Activated naive CD4-positive, alpha-beta T cell treated with anti-CD3 and anti-CD28 coated beads, Interleukin-2, amount 10 ng/mL, durations not matched to agents 7 days and 5 days (primary cell): ENCODE data around the gene ABHD17B.
"Not testable (repeated sequence)": the region's sequence is repeated elsewhere in the genome, so short reads cannot be mapped to it uniquely, and the experiment has no call there.

ENCODE experiments used
- CTCF ChIA-PET: fragments of 350-600 bp; sonication (Branson Sonifier 250); formaldehyde crosslinking; loops from one replicate; lab custom pipeline; 2021; ENCODE audit warnings: antibody characterized with exemption; lab: Charles Lee
- DNase-seq: peaks from one replicate; pipeline ENCODE4 v3.0.0-alpha.2; 2020
- H3K27ac Mint-ChIP-seq: one replicate; pipeline ENCODE4 v1.8.0; 2021; ENCODE audit warnings: mild to moderate bottlenecking, moderate library complexity, mixed read lengths
- H3K27me3 Mint-ChIP-seq: one replicate; pipeline ENCODE4 v1.8.0; 2021; ENCODE audit warnings: mild to moderate bottlenecking, mixed read lengths
- H3K36me3 Mint-ChIP-seq: one replicate; pipeline ENCODE4 v1.8.0; 2021; ENCODE audit warnings: mixed read lengths
- H3K4me1 Mint-ChIP-seq: one replicate; pipeline ENCODE4 v1.8.0; 2021; ENCODE audit warnings: mixed read lengths
- H3K4me3 Mint-ChIP-seq: one replicate; pipeline ENCODE4 v1.8.0; 2021; ENCODE audit warnings: mild to moderate bottlenecking, moderate library complexity, mixed read lengths
- H3K9me3 Mint-ChIP-seq: one replicate; pipeline ENCODE4 v1.8.0; 2021; ENCODE audit warnings: mixed read lengths

ABHD17B gene

DNA sequence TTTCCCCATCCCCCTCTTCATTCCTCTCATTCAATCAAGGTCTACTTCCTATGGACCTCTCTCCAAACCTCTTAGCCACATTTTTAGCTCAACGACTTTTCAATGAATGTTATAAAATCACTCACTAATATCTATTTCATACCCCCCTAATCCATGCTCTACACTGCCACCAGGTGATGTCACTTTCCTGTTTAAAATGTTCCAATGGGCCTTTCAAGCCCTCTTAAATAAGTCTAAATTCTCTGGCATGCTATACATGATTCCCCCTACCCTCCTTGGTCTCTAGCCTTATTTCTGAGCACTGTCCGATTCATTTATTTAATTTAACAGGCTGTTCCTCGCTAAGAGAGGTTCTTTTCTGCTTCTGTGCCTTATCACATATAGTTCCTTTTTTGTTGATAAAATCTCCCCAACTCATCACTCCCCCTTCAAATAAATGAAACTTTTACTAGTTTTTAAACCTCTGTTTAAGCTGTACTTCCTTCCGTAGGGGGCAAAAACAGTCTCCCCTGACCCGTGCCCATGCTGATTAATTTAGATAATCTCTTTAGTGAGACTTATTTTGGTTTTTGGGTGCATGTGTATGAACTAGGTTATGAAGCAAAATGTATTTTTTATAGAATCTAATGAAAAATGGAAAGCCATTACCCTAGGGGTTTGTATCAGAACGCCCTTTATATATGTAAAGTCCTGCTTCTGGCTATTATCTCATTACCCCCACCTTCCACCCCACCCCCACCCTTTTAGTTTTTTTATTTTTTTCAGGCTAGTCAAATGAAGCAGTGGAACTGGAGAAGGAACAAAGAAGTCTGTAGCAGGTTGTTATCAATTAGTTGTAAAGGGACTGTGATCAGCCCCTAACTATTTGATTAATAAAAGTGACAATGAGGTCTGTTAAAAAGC is 9.0 kb downstream of the ABHD17B start:
- DNase-seq, result no peak
- Mint-ChIP-seq H3K4me3 (no peak overlapping the region), H3K27ac (no peak overlapping the region), H3K36me3 (peaks cover 32% of the 10 kb centered on the region), H3K4me1 (peaks cover 66% of the 10 kb centered on the region), H3K9me3 (no peaks in the 10 kb centered on the region), H3K27me3 (no peaks in the 10 kb centered on the region)
- CTCF ChIA-PET, result interaction anchor here (0.6 kb wide), 1 partner anchor 17 kb away, joined by 3 read pairs; no protein-coding TSS in a partner anchor

DNA sequence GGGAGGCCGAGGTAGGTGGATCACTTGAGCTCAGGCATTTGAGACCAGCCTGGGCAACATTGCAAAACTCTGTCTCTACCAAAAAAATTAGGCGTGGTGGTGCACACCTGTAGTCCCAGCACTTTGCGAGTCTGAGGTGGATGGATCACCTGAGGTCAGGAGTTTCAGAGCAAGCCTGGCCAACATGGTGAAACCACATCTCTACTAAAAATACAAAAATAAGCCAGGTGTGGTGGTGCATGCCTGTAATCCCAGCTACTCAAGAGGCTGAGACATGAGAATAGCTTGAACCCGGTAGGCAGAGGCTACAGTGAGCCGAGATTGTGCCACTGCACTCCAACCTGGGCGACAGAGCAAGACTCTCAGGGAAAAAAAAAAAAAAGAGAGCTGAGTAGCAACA is 12.2 kb downstream of the ABHD17B start:
- Mint-ChIP-seq H3K36me3 (peaks cover 23% of the 10 kb centered on the region), H3K4me1 (peaks cover 82% of the 10 kb centered on the region), H3K27ac (peak overlapping the region; percentile 16)
- H3K4me3 Mint-ChIP-seq, H3K9me3 Mint-ChIP-seq, DNase-seq, CTCF ChIA-PET, H3K27me3 Mint-ChIP-seq: not testable (repeated sequence)

DNA sequence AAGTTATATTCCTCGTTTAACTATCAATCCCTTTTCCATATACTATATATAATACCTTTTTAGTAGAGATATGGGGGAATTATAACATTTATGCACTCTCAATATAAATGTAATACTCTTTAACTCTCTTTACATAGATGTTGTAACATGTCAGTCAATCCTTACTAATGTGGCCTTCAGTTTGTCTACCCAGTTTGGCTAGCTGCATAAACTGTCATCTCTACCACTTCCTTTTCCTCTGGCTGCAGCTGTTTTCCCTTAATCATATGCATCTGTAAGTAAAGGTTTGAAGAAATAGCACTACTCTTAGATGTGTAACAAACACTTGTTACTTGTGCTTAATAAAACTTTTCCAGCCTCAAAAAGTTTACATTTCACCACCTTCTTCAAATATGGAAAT is 13.4 kb downstream of the ABHD17B start:
- Mint-ChIP-seq H3K27me3 (no peaks in the 10 kb centered on the region), H3K4me3 (peak overlapping the region; percentile 16), H3K27ac (peak overlapping the region; percentile 84), H3K4me1 (peaks cover 86% of the 10 kb centered on the region), H3K9me3 (no peaks in the 10 kb centered on the region), H3K36me3 (peaks cover 25% of the 10 kb centered on the region)
- CTCF ChIA-PET, result interaction anchor here (1.2 to 2.0 kb wide), 3 partner anchors 14 to 114 kb away, joined by 3 to 6 read pairs (median 4); partner anchors contain the start of genes ABHD17B and C9orf85
- peak; percentile 42 for DNase-seq

DNA sequence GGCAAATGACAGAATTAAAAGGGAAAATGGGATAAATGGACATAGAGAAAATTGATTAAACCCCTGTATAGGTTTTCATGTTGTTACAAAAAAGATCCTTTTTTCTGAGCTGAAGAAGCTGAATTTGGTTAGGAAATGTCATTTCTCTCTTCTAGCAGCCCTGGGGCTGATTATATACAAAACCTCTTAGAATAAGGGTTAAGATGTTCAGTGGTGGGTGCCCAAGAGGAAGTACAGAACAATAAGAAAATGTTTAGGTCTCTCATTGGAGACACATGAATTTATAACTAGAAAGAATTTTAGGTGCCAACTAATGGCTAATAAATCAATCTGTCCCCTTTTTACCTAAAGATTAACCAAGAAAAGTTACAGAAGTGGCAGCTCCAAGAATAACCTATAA is 14.2 kb downstream of the ABHD17B start:
- peak overlapping the region; percentile 85 for H3K27ac Mint-ChIP-seq
- H3K36me3 Mint-ChIP-seq, result peaks cover 23% of the 10 kb centered on the region
- peaks cover 78% of the 10 kb centered on the region for H3K4me1 Mint-ChIP-seq
- H3K4me3 Mint-ChIP-seq, result no peak overlapping the region
- no peak for DNase-seq
- H3K27me3 Mint-ChIP-seq, result no peaks in the 10 kb centered on the region
- no peaks in the 10 kb centered on the region for H3K9me3 Mint-ChIP-seq
- CTCF ChIA-PET, result interaction anchor here (0.5 to 2.0 kb wide), 5 partner anchors 14 to 182 kb away, joined by 3 to 6 read pairs (median 4); partner anchors contain the start of genes ABHD17B and C9orf85

DNA sequence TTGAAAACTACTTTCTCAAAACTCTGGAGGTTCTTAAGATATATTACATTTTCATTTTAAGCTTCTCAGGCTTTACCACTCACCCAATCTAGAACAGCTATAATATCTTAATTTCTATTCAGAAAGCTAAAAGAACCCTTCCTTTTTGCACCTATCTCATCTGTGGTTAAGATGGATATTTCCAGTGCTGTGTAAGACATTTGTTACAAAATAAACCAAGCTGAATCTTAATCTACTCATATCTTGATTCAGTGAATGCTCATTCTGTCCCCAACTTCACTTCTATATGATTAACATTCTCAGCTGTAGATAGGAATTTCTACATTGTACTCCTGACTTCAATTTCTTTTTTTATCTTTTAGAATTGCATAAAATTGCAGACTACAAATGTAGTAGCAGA is 15.0 kb downstream of the ABHD17B start:
- CTCF ChIA-PET, result interaction anchor here (0.8 to 1.6 kb wide), 2 partner anchors 113 to 129 kb away, joined by 3 read pairs; no protein-coding TSS in a partner anchor
- peaks cover 23% of the 10 kb centered on the region for H3K36me3 Mint-ChIP-seq
- H3K27me3 Mint-ChIP-seq, result no peaks in the 10 kb centered on the region
- DNase-seq, result no peak
- no peaks in the 10 kb centered on the region for H3K9me3 Mint-ChIP-seq
- H3K27ac Mint-ChIP-seq, result peak overlapping the region; percentile 1
- H3K4me3 Mint-ChIP-seq, result no peak overlapping the region
- H3K4me1 Mint-ChIP-seq, result peaks cover 71% of the 10 kb centered on the region

DNA sequence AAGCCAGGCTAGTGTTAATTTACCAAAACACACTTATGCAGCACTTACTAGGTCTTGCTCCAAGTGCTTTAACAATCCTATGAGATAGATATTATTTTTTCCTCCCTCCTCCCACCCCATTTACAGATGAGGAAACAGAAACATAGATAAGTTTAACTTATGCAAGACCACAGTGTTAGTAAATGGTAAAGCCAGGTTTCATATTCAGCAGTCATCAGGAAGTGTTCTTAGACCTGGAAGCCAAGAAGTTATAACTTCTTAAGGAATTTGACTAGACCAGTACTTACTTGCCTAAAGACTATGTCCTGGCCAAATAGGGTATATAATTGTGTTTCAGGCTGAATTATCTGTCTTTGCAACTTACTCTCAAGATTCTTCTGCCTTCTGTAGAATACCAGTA is 15.9 kb downstream of the ABHD17B start:
- peaks cover 22% of the 10 kb centered on the region for H3K36me3 Mint-ChIP-seq
- DNase-seq, result no peak
- CTCF ChIA-PET, result no interaction called here
- peaks cover 65% of the 10 kb centered on the region for H3K4me1 Mint-ChIP-seq
- H3K4me3 Mint-ChIP-seq, result no peak overlapping the region
- H3K9me3 Mint-ChIP-seq, result no peaks in the 10 kb centered on the region
- no peaks in the 10 kb centered on the region for H3K27me3 Mint-ChIP-seq
- peak overlapping the region; percentile 20 for H3K27ac Mint-ChIP-seq

DNA sequence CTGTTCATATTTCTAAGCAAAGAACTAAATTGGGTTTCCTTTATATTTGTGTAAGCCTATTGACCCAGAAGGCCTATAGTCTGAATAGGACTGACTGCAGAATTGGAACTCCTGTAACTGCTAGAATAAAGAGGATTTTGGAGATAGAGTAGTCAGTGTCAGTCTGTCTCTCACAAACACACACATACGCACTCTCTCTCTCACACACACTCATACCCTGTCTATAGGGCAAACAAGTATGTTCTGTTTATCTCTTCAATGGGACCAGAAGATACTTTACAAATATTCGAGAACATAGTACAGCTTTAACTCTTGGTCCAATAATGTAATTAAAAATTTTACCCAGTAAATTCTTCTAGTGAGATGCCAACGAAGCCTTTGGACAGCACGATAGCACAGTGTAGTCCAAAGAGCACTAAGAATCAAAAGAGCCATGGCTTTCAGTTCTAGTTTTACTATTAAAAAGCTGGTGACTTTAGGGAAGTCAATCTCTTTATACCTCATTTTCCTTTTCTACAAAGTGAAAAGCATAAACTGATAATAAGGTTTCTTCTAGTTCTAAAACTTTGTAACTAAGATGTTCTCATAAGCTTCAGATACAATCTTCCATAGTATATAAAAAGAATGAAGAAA is 19.3 kb downstream of the ABHD17B start:
- peaks cover 42% of the 10 kb centered on the region for H3K4me1 Mint-ChIP-seq
- H3K4me3 Mint-ChIP-seq, result no peak overlapping the region
- peaks cover 12% of the 10 kb centered on the region for H3K36me3 Mint-ChIP-seq
- no peaks in the 10 kb centered on the region for H3K27me3 Mint-ChIP-seq
- H3K27ac Mint-ChIP-seq, result no peak overlapping the region
- no peak for DNase-seq
- H3K9me3 Mint-ChIP-seq, result no peaks in the 10 kb centered on the region
- CTCF ChIA-PET, result interaction anchor here (0.6 kb wide), 1 partner anchor 34 kb away, joined by 3 read pairs; no protein-coding TSS in a partner anchor

DNA sequence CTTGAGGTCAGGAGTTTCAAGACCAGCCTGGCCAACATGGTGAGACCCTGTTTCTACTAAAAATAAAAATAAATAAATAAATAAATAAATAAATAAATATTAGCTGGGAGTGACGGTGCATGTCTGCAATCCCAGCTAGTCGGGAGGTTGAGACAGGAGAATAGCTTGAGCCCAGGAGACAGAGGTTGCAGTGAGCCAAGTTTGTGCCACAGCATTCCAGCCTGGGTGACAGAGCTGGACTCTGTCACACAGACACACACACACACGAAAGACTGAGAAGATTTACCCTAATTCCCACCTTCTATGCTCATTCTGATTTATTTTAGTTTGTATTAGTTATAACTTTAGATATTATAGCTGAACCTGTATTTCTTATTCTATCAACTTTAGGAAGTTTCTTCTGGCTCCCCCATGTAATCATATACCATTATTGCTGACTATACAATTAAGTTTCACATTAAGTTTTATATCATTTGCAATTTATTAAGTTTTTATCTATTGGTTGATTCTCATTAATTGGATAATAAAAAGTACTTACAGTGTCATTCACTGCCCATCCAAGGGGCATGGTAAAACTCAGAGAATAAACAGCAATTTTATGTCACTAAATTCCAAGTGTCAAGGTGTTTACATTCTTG is 20.8 kb downstream of the ABHD17B start:
- no peak overlapping the region for H3K4me3 Mint-ChIP-seq
- H3K27ac Mint-ChIP-seq, result no peak overlapping the region
- H3K9me3 Mint-ChIP-seq, result no peaks in the 10 kb centered on the region
- H3K27me3 Mint-ChIP-seq, result no peaks in the 10 kb centered on the region
- DNase-seq, result no peak
- CTCF ChIA-PET, result no interaction called here
- H3K36me3 Mint-ChIP-seq, result peaks cover 6% of the 10 kb centered on the region
- H3K4me1 Mint-ChIP-seq, result peaks cover 38% of the 10 kb centered on the region

DNA sequence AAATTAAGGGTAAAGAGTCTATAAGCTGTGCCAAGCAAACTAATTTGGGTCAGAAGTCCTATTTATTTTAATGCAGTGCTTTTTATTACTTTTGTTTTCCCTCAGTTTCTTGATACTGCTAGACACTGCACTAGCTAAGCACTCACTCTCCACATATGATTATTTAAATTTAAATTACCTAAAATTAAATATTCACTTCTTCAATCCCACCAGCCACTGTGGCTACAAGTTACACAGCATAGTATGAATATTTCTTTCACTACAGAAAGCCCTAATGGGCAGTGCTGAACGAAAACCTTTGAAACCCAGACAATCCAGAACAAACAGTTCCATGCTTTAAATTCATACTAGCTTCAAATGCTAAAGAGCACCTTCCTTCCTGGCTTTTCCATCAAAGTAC is 23.6 kb downstream of the ABHD17B start:
- peaks cover 24% of the 10 kb centered on the region for H3K4me1 Mint-ChIP-seq
- H3K4me3 Mint-ChIP-seq, result no peak overlapping the region
- DNase-seq, result no peak
- peaks cover 18% of the 10 kb centered on the region for H3K9me3 Mint-ChIP-seq
- H3K27ac Mint-ChIP-seq, result no peak overlapping the region
- H3K36me3 Mint-ChIP-seq, result peaks cover 26% of the 10 kb centered on the region
- CTCF ChIA-PET, result no interaction called here
- no peaks in the 10 kb centered on the region for H3K27me3 Mint-ChIP-seq

DNA sequence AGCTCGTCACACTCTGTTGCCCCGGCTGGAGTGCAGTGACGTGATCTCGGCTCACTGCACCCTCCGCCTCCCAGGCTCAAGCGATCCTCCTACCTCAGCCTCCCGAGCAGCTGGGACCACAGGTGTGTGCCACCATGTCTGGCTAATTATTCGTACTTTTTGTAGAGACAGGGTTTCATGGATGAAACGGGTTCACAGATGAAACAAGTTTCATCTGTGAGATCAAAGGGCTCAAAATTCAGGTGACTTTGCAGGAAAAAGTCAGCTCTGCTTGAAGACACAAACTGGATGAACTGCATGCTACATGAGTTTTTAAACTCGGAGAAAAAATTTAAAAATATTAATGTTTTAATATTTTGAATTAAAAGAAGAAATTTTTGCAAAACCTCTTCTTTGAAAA is 24.5 kb downstream of the ABHD17B start:
- no peak overlapping the region for H3K4me3 Mint-ChIP-seq
- H3K36me3 Mint-ChIP-seq, result peaks cover 32% of the 10 kb centered on the region
- no peak for DNase-seq
- H3K27me3 Mint-ChIP-seq, result no peaks in the 10 kb centered on the region
- CTCF ChIA-PET, result no interaction called here
- peaks cover 24% of the 10 kb centered on the region for H3K4me1 Mint-ChIP-seq
- peaks cover 18% of the 10 kb centered on the region for H3K9me3 Mint-ChIP-seq
- H3K27ac Mint-ChIP-seq, result no peak overlapping the region

DNA sequence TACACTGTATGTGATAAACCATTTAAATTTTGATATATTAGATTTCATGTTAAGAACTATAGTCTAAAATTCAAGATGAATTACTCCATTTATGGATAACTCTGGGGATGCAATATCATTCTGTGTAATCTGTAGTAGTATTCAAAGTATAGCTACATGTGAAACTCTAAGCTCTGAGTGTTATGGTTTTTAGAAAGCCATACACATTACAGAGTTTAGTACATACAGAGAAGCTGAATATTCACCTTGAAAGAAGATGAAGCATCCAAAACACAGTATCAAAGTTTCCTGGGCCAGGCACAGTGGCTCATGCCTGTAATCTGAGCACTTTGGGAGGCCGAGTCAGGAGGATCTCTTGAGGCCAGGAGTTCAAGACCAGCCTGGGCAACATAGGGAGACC is 25.0 kb downstream of the ABHD17B start:
- no peak overlapping the region for H3K4me3 Mint-ChIP-seq
- no peak for DNase-seq
- no peak overlapping the region for H3K27ac Mint-ChIP-seq
- peaks cover 33% of the 10 kb centered on the region for H3K36me3 Mint-ChIP-seq
- H3K9me3 Mint-ChIP-seq, result peaks cover 22% of the 10 kb centered on the region
- CTCF ChIA-PET, result no interaction called here
- H3K4me1 Mint-ChIP-seq, result peaks cover 24% of the 10 kb centered on the region
- no peaks in the 10 kb centered on the region for H3K27me3 Mint-ChIP-seq

DNA sequence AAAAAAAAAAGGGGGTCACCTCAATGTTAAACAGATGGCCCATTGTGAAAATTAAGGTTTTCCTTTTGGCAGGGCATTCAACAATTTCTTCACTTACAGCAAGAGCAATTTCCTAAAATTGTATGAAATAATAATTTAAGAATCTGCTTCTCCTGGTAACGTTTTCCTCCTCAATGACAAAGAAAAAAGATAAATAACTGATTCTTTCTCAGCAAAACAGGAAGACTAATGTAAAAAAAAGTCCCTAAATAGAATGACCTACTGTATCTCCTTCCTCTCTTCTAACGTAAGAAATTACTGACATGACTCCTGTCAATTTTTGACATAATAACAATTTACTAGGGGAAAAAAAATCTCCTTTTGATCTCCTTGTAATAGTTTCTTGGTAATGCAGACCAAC is 25.5 kb downstream of the ABHD17B start:
- CTCF ChIA-PET, result interaction anchor here (0.6 kb wide), 1 partner anchor 17 kb away, joined by 3 read pairs; no protein-coding TSS in a partner anchor
- Mint-ChIP-seq H3K36me3 (peaks cover 36% of the 10 kb centered on the region), H3K27ac (no peak overlapping the region), H3K4me1 (peaks cover 24% of the 10 kb centered on the region), H3K9me3 (peaks cover 25% of the 10 kb centered on the region), H3K4me3 (no peak overlapping the region), H3K27me3 (no peaks in the 10 kb centered on the region)
- no peak for DNase-seq

DNA sequence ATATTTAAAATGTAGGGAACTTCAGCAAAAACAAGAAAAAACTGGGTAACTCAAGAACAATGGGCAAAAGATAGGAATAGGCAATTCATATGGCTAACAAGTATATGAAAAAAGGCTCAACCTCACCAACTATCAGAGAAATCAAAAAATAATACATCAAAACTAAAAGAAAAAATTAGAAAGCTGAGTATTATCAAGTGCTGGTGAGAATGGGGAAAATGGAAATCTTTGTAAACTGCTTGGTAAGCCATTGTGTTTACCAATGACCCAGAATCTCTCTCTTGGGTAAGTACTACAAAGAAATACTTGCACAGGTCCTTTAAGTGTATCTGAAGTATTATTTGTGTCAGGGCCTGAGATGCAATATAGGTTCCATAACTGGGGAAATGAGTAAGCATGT is 27.0 kb downstream of the ABHD17B start:
- peaks cover 26% of the 10 kb centered on the region for H3K4me1 Mint-ChIP-seq
- H3K9me3 Mint-ChIP-seq, result peaks cover 34% of the 10 kb centered on the region
- CTCF ChIA-PET, result no interaction called here
- H3K4me3 Mint-ChIP-seq, result no peak overlapping the region
- no peak for DNase-seq
- H3K27me3 Mint-ChIP-seq, result no peaks in the 10 kb centered on the region
- peaks cover 44% of the 10 kb centered on the region for H3K36me3 Mint-ChIP-seq
- no peak overlapping the region for H3K27ac Mint-ChIP-seq

DNA sequence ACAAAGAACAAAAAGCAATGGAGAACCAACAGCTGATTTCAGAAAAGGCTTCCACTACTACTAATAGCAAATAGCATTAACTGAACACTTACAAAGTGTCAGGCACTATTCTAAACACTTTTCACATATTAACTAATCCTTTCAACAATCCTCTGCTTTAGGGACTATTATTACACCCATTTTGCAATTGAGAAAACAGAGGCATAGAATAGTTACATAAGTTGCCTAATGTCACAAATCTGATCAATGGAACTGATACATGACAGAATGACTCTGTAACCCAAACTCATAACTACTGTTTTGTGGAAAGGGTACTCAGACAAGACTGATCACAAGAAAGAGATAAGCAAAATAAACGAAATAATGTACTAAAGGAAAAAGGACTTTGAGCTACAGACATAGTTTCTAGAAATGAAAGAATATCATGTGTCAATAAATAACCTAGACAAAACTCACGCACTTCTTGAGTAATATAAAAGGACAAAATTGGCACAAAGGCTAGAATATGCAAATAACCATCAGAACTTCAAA is 31.3 kb downstream of the ABHD17B start:
- Mint-ChIP-seq H3K36me3 (peaks cover 58% of the 10 kb centered on the region), H3K27me3 (no peaks in the 10 kb centered on the region), H3K9me3 (peaks cover 52% of the 10 kb centered on the region), H3K27ac (no peak overlapping the region), H3K4me1 (peaks cover 9% of the 10 kb centered on the region), H3K4me3 (no peak overlapping the region)
- no peak for DNase-seq
- CTCF ChIA-PET, result interaction anchor here (1.6 kb wide), 1 partner anchor 11 kb away, joined by 4 read pairs; no protein-coding TSS in a partner anchor
